Neuronal stem cell (in vitro differentiated cells): ENCODE data around the gene GAGE12G. TPM values are rescaled to one million over a fixed set of nuclear protein-coding genes. Genes with fewer than 3 reads are reported as not detected.
"Not testable (repeated sequence)": the region's sequence is repeated elsewhere in the genome, so short reads cannot be mapped to it uniquely, and the experiment has no call there.

Source experiments
- DNase-seq: peaks from one replicate; pipeline ENCODE4 v3.0.0-alpha.2; 2013; ENCODE audit warnings: low spot score
- H2AFZ ChIP-seq: one replicate; pipeline ENCODE4 v1.6.1; 2013; ENCODE audit warnings: mild to moderate bottlenecking, low read length, inconsistent platforms
- H2AK5ac ChIP-seq: 2 replicates; pipeline ENCODE4 v1.6.1; 2013; ENCODE audit warnings: low read depth, mild to moderate bottlenecking, inconsistent platforms, low read length, moderate library complexity, mixed read lengths
- H2BK120ac ChIP-seq: 2 replicates; pipeline ENCODE4 v1.6.1; 2013; ENCODE audit warnings: low read depth, mild to moderate bottlenecking, inconsistent platforms, low read length, moderate library complexity, mixed read lengths
- H2BK12ac ChIP-seq: one replicate; pipeline ENCODE4 v1.6.1; 2013; ENCODE audit warnings: low read length, inconsistent platforms
- H2BK15ac ChIP-seq: 2 replicates; pipeline ENCODE4 v1.6.1; 2013; ENCODE audit warnings: mild to moderate bottlenecking, low read length, inconsistent platforms, mixed read lengths
- H2BK5ac ChIP-seq: one replicate; pipeline ENCODE4 v1.6.1; 2013; ENCODE audit warnings: inconsistent platforms, mild to moderate bottlenecking, low read length, moderate library complexity
- H3K14ac ChIP-seq: one replicate; pipeline ENCODE4 v1.6.1; 2013; ENCODE audit warnings: low read length, inconsistent platforms
- H3K18ac ChIP-seq: 2 replicates; pipeline ENCODE4 v1.6.1; 2013; ENCODE audit warnings: low read length, inconsistent platforms
- H3K23ac ChIP-seq: 2 replicates; pipeline ENCODE4 v1.6.1; 2013; ENCODE audit warnings: low read depth, mild to moderate bottlenecking, mixed read lengths, low read length, inconsistent platforms; ENCODE audit not compliant: poor library complexity
- H3K27ac ChIP-seq: replicated peaks from 3 replicates; pipeline ENCODE4 v1.5.1; 2013; ENCODE audit warnings: low read length, inconsistent platforms
- H3K27me3 ChIP-seq, 3 experiments: 2 replicates each; pipeline ENCODE4 v1.6.1; 2013; ENCODE audit warnings: low read length in 3 of 3, mild to moderate bottlenecking in 2 of 3, inconsistent platforms in 1 of 3, low read depth in 1 of 3, mixed read lengths in 1 of 3, moderate library complexity in 1 of 3; ENCODE audit not compliant: control insufficient read depth in 3 of 3, insufficient read depth in 3 of 3
- H3K36me3 ChIP-seq, 2 donors: replicated peaks in 1 of 2; 2 replicates each; pipeline ENCODE4 v1.6.1; 2013; ENCODE audit warnings: low read length in 2 of 2; ENCODE audit not compliant: control insufficient read depth in 2 of 2, insufficient read depth in 2 of 2
- H3K4ac ChIP-seq: 2 replicates; pipeline ENCODE4 v1.6.1; 2013; ENCODE audit warnings: inconsistent platforms, mild to moderate bottlenecking, low read length, moderate library complexity
- H3K4me1 ChIP-seq, 2 donors: 1 replicate in 1 of 2; 2 replicates in 1 of 2; pipeline ENCODE4 v1.6.1; 2013; ENCODE audit warnings: low read length in 2 of 2, low read depth in 1 of 2; ENCODE audit not compliant: control insufficient read depth in 2 of 2, insufficient read depth in 1 of 2
- H3K4me2 ChIP-seq: one replicate; pipeline ENCODE4 v1.6.1; 2013; ENCODE audit warnings: mild to moderate bottlenecking, low read length, inconsistent platforms; ENCODE audit not compliant: insufficient read depth, poor library complexity, severe bottlenecking
- H3K4me3 ChIP-seq, 2 donors: 2 replicates each; pipeline ENCODE4 v1.5.1; 2013; ENCODE audit warnings: low read length in 2 of 2, mild to moderate bottlenecking in 2 of 2, inconsistent platforms in 1 of 2, moderate library complexity in 1 of 2
- H3K79me1 ChIP-seq: one replicate; pipeline ENCODE4 v1.6.1; 2013; ENCODE audit warnings: low read depth, mild to moderate bottlenecking, inconsistent platforms, low read length, moderate library complexity
- H3K9ac ChIP-seq: one replicate; pipeline ENCODE4 v1.6.1; 2013; ENCODE audit warnings: mild to moderate bottlenecking, low read depth, low read length, inconsistent platforms; ENCODE audit not compliant: poor library complexity
- H3K9me3 ChIP-seq, 2 donors: replicated peaks in 1 of 2; 2 replicates each; pipeline versions ENCODE3 to v1.6.1; 2013; ENCODE audit warnings: low read length in 2 of 2, mild to moderate bottlenecking in 2 of 2, inconsistent platforms in 1 of 2, low read depth in 1 of 2, mixed read lengths in 1 of 2, moderate library complexity in 1 of 2; ENCODE audit not compliant: control insufficient read depth in 2 of 2, insufficient read depth in 1 of 2
- H4K8ac ChIP-seq: one replicate; pipeline ENCODE4 v1.6.1; 2013; ENCODE audit warnings: low read depth, mild to moderate bottlenecking, inconsistent platforms, low read length, moderate library complexity
- H4K91ac ChIP-seq: one replicate; pipeline ENCODE4 v1.6.1; 2013; ENCODE audit warnings: low read length, low read depth, mild to moderate bottlenecking, inconsistent platforms; ENCODE audit not compliant: poor library complexity
- WGBS, 2 donors: extraction: QIAGEN DNeasy Blood & Tissue Kit; methylation state at CpG; one replicate each; pipeline ENCODE4 v1.1.7; 2013; ENCODE audit warnings: missing lambda C conversion rate in 2 of 2, mixed read lengths in 1 of 2; ENCODE audit not compliant: insufficient read length in 2 of 2, insufficient replicate concordance in 1 of 2; ENCODE audit errors: extremely low coverage in 2 of 2; 5-methylcytosine and 5-hydroxymethylcytosine counted together
- polyA plus RNA-seq, 2 experiments: library from polyadenylated mRNA; stranded (reverse); fragments of 200-250 nt; gene quantifications; one replicate each; pipeline ENCODE4 v1.2.3, GENCODE V29; 2013

GAGE12G gene
- not detected for polyA plus RNA-seq (2013, experiment 1 of 2)
- polyA plus RNA-seq (2013, experiment 2 of 2): not detected

GRCh38 chrX:49570100-49570499, at the start of gene GAGE12G:
Gene GAGE12G (plus strand): TSS chrX:49570400. CDS start chrX:49571555, 1,155 bp downstream.
- not testable (repeated sequence) for H3K18ac ChIP-seq, H3K9me3 ChIP-seq, H3K23ac ChIP-seq, H2AK5ac ChIP-seq, H3K4me1 ChIP-seq, H4K91ac ChIP-seq, H3K4ac ChIP-seq, H2BK15ac ChIP-seq, H2BK5ac ChIP-seq, H3K36me3 ChIP-seq, H4K8ac ChIP-seq, H2AFZ ChIP-seq, H3K14ac ChIP-seq, DNase-seq, H2BK120ac ChIP-seq, H3K9ac ChIP-seq, H3K79me1 ChIP-seq, H3K27me3 ChIP-seq, H2BK12ac ChIP-seq, H3K4me3 ChIP-seq, H3K4me2 ChIP-seq, H3K27ac ChIP-seq
- no CpG with 5 or more reads among the region's 16 CpGs for WGBS, 2 donors

GRCh38 chrX:49531877-49532276, 38.3 kb upstream of the GAGE12G start, which contains the start of gene GAGE12C:
Gene GAGE12C (plus strand): TSS chrX:49532177. CDS start chrX:49533332, 1,155 bp downstream.
- not testable (repeated sequence) for H3K4me2 ChIP-seq, H3K4me1 ChIP-seq, H2BK15ac ChIP-seq, DNase-seq, H3K36me3 ChIP-seq, H3K9ac ChIP-seq, H3K14ac ChIP-seq, H3K27me3 ChIP-seq, H4K8ac ChIP-seq, H3K27ac ChIP-seq, H3K4me3 ChIP-seq, H3K18ac ChIP-seq, H3K23ac ChIP-seq, H4K91ac ChIP-seq, H2BK5ac ChIP-seq, H2AFZ ChIP-seq, H2BK120ac ChIP-seq, H2BK12ac ChIP-seq, H3K9me3 ChIP-seq, H3K4ac ChIP-seq, H3K79me1 ChIP-seq, H2AK5ac ChIP-seq
- WGBS, 2 donors: no CpG with 5 or more reads among the region's 16 CpGs

- DNase-seq, H4K8ac ChIP-seq, H3K23ac ChIP-seq, H3K4ac ChIP-seq, H3K36me3 ChIP-seq, H2BK15ac ChIP-seq, H3K18ac ChIP-seq, H3K4me2 ChIP-seq, H3K4me3 ChIP-seq, H2BK12ac ChIP-seq, H3K4me1 ChIP-seq, H4K91ac ChIP-seq, H3K9ac ChIP-seq, H2AK5ac ChIP-seq, H2AFZ ChIP-seq, H2BK5ac ChIP-seq, H3K27me3 ChIP-seq, H3K14ac ChIP-seq, H3K79me1 ChIP-seq, H3K9me3 ChIP-seq, H3K27ac ChIP-seq, H2BK120ac ChIP-seq: not testable (repeated sequence)
- WGBS, 2 donors: no CpG with 5 or more reads among the region's 16 CpGs
Observed at GRCh38 chrX:49541433-49541832, 28.8 kb upstream of the GAGE12G start, which contains the start of gene GAGE12D. Gene GAGE12D (plus strand): TSS chrX:49541733. CDS start chrX:49542888, 1,155 bp downstream.

- no CpG with 5 or more reads among the region's 16 CpGs for WGBS, 2 donors
Observed at GRCh38 chrX:49550989-49551388, 19.2 kb upstream of the GAGE12G start, which contains the start of gene GAGE12E. Gene GAGE12E (plus strand): TSS chrX:49551289. CDS start chrX:49552444, 1,155 bp downstream.

More at GRCh38 chrX:49550989-49551388, 19.2 kb upstream of the GAGE12G start, which contains the start of gene GAGE12E:
- not testable (repeated sequence) for H3K18ac ChIP-seq, H2AK5ac ChIP-seq, DNase-seq, H2BK15ac ChIP-seq, H3K27ac ChIP-seq, H3K9me3 ChIP-seq, H2BK120ac ChIP-seq, H3K4me3 ChIP-seq, H3K4ac ChIP-seq, H3K14ac ChIP-seq, H4K91ac ChIP-seq, H3K23ac ChIP-seq, H2BK5ac ChIP-seq, H4K8ac ChIP-seq, H3K79me1 ChIP-seq, H3K36me3 ChIP-seq, H3K4me2 ChIP-seq, H3K27me3 ChIP-seq, H2AFZ ChIP-seq, H2BK12ac ChIP-seq, H3K4me1 ChIP-seq, H3K9ac ChIP-seq
